Ishikawa (cell line): ENCODE results near the gene LIG3.

Experiments
- CEBPB ChIP-seq: IDR thresholded peaks from 2 replicates; pipeline ENCODE4 v1.6.1; 2012
- CREB1 ChIP-seq: IDR thresholded peaks from 2 replicates; pipeline ENCODE4 v1.6.1; 2012; ENCODE audit warnings: low read depth
- EP300 ChIP-seq: IDR thresholded peaks from 2 replicates; pipeline ENCODE4 v1.6.1; 2012; ENCODE audit warnings: borderline replicate concordance
- RAD21 ChIP-seq: IDR thresholded peaks from 2 replicates; pipeline ENCODE4 v1.6.1; 2012; ENCODE audit warnings: low read depth
- REST ChIP-seq: IDR thresholded peaks from 2 replicates; pipeline ENCODE4 v1.6.1; 2012; ENCODE audit warnings: low read depth, mild to moderate bottlenecking
- TAF1 ChIP-seq: IDR thresholded peaks from 2 replicates; pipeline ENCODE4 v1.6.1; 2012; ENCODE audit warnings: low read depth, mild to moderate bottlenecking
- TCF12 ChIP-seq: IDR thresholded peaks from 2 replicates; pipeline ENCODE4 v1.6.1; 2012; ENCODE audit warnings: low read depth
- TEAD4 ChIP-seq: IDR thresholded peaks from 2 replicates; pipeline ENCODE4 v1.6.1; 2012
- YY1 ChIP-seq: IDR thresholded peaks from 2 replicates; pipeline ENCODE4 v1.6.1; 2012; ENCODE audit warnings: low read depth
- ZBTB7A ChIP-seq: IDR thresholded peaks from 2 replicates; pipeline ENCODE4 v1.6.1; 2012; ENCODE audit warnings: low read depth
- TF ChIP-seq, protein P1 (sequence below): IDR thresholded peaks from 2 replicates; pipeline ENCODE4 v1.6.1; 2012

- TF ChIP-seq REST (no peak), TEAD4 (no peak), TAF1 (no peak), EP300 (no peak), CREB1 (no peak), RAD21 (no peak), CEBPB (no peak), YY1 (no peak), TCF12 (no peak), ZBTB7A (no peak)
- TF ChIP-seq, protein P1, sequence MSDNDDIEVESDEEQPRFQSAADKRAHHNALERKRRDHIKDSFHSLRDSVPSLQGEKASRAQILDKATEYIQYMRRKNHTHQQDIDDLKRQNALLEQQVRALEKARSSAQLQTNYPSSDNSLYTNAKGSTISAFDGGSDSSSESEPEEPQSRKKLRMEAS: no peak
These were observed 19.1 kb downstream of the LIG3 start for GRCh38 chr17:34999456-34999855.
